GM15510 (cell line): Measurements from ENCODE around the gene TCL1A.

Experiments
- POLR2A ChIP-seq: IDR thresholded peaks from 3 replicates; pipeline ENCODE4 v1.6.1; 2011; ENCODE audit warnings: borderline replicate concordance; ENCODE audit not compliant: insufficient read length; ENCODE audit errors: extremely low read depth

The TCL1A gene

GRCh38 chr14:95689441-95689840 lies 24.5 kb downstream of the TCL1A start:
- no peak for TF ChIP-seq POLR2A

GRCh38 chr14:95686935-95687334 lies 27.0 kb downstream of the TCL1A start:
- no peak for TF ChIP-seq POLR2A

- no peak for TF ChIP-seq POLR2A
These were observed 27.7 kb downstream of the TCL1A start, which contains the start of gene TCL1B for GRCh38 chr14:95685978-95686922. Gene TCL1B (plus strand): TSS chr14:95686426. CDS start chr14:95686468, 42 bp downstream.

GRCh38 chr14:95683793-95684192 lies 30.1 kb downstream of the TCL1A start:
- TF ChIP-seq POLR2A = no peak

- TF ChIP-seq POLR2A = no peak
These were observed 32.8 kb downstream of the TCL1A start for GRCh38 chr14:95681153-95681552.

- no peak for TF ChIP-seq POLR2A
These were observed 33.8 kb downstream of the TCL1A start for GRCh38 chr14:95679998-95680735.

- no peak for TF ChIP-seq POLR2A
These were observed 34.6 kb downstream of the TCL1A start for GRCh38 chr14:95679148-95679815.

- TF ChIP-seq POLR2A = no peak
These were observed 36.6 kb downstream of the TCL1A start for GRCh38 chr14:95677179-95677835.

GRCh38 chr14:95675486-95675885 lies 38.4 kb downstream of the TCL1A start:
- TF ChIP-seq POLR2A = no peak

- TF ChIP-seq POLR2A = no peak
These were observed 39.3 kb downstream of the TCL1A start for GRCh38 chr14:95674613-95675012.

- no peak for TF ChIP-seq POLR2A
These were observed 45.6 kb downstream of the TCL1A start for GRCh38 chr14:95668235-95668772.

- no peak for TF ChIP-seq POLR2A
These were observed 46.7 kb downstream of the TCL1A start for GRCh38 chr14:95667249-95667693.

- no peak for TF ChIP-seq POLR2A
These were observed 47.5 kb downstream of the TCL1A start for GRCh38 chr14:95666450-95666849.

GRCh38 chr14:95664546-95664945 lies 49.4 kb downstream of the TCL1A start:
- no peak for TF ChIP-seq POLR2A

GRCh38 chr14:95664066-95664465 lies 49.9 kb downstream of the TCL1A start:
- no peak for TF ChIP-seq POLR2A

- no peak for TF ChIP-seq POLR2A
These were observed 50.6 kb downstream of the TCL1A start for GRCh38 chr14:95663226-95663797.
